Heart left ventricle (tissue), 16 donors: ENCODE data around the gene ADARB1. TPM values are rescaled to one million over a fixed set of nuclear protein-coding genes. Genes with fewer than 3 reads are reported as not detected.

Experiments used
- ATAC-seq, 4 donors: fragments of 200-7000 bp; cut with Tn5 transposase; one replicate each; pipeline ENCODE4 v1.9.1; 2020 to 2022; ENCODE audit warnings: moderate library complexity in 4 of 4, mild to moderate bottlenecking in 3 of 4, moderate number of reproducible peaks in 1 of 4
- DNase-seq, 5 donors: peaks; one replicate each; pipeline ENCODE4 v3.0.0-alpha.2; 2020
- H3K27ac ChIP-seq, 12 donors: fragments of 200-600 bp; sonication (generic) in 4 of 12; one replicate each; pipeline versions ENCODE4 v1.5.0 to v1.8.0; 2016 to 2022; ENCODE audit warnings: mild to moderate bottlenecking in 2 of 12
- H3K27me3 ChIP-seq, 9 donors: fragments of 200-600 bp; sonication (generic) in 2 of 9; one replicate each; pipeline versions ENCODE4 v1.5.1 to v1.8.0; 2016 to 2022; ENCODE audit warnings: mild to moderate bottlenecking in 3 of 9
- H3K36me3 ChIP-seq, 9 donors: fragments of 200-600 bp; sonication (generic) in 2 of 9; one replicate each; pipeline versions ENCODE4 v1.5.0 to v1.8.0; 2018 to 2022; ENCODE audit warnings: mild to moderate bottlenecking in 2 of 9
- H3K4me1 ChIP-seq, 12 donors: fragments of 200-600 bp; sonication (generic) in 4 of 12; one replicate each; pipeline versions ENCODE4 v1.5.0 to v1.8.0; 2016 to 2022; ENCODE audit warnings: mild to moderate bottlenecking in 3 of 12
- H3K4me3 ChIP-seq, 12 donors: fragments of 200-600 bp; sonication (generic) in 4 of 12; one replicate each; pipeline versions ENCODE4 v1.5.0 to v1.8.0; 2017 to 2022; ENCODE audit warnings: mild to moderate bottlenecking in 9 of 12, moderate library complexity in 4 of 12
- H3K9me3 ChIP-seq, 12 donors: fragments of 200-600 bp; sonication (generic) in 4 of 12; one replicate each; pipeline versions ENCODE4 v1.5.0 to v1.8.0; 2016 to 2022; ENCODE audit warnings: mild to moderate bottlenecking in 1 of 12
- POLR2A ChIP-seq, 2 donors: fragments of 450-650 bp; IDR thresholded peaks; one replicate each; pipeline ENCODE4 v1.6.1; 2017; ENCODE audit warnings: antibody characterized with exemption in 2 of 2, mild to moderate bottlenecking in 2 of 2, moderate library complexity in 2 of 2
- WGBS, 4 donors: extraction: QIAGEN DNeasy Blood & Tissue Kit in 2 of 4; methylation state at CpG; one replicate each; pipeline versions ENCODE4 v1.1.5 to v1.1.7; 2013 to 2018; 5-methylcytosine and 5-hydroxymethylcytosine counted together
- intact Hi-C, 10 donors: fragments of 100-400 bp; cut with DNase I; formaldehyde crosslinking; loops; one replicate each; pipeline versions ENCODE4 v1.11.1 to v1.14.2; 2022
- polyA plus RNA-seq, 2 donors: library from polyadenylated mRNA; stranded (reverse); fragments of 200-250 nt; gene quantifications; one replicate each; pipeline ENCODE4 v1.2.3, GENCODE V29; 2013
- total RNA-seq, 9 donors: library from RNA; depleted of rRNA in 2 of 9; stranded (reverse); fragments of >200 nt in 2 of 9; fragmentation: NEBNext Ultra II Directional in 3 of 9; extraction: Animal tissue kit (Norgen Biotek cat#: 25700) in 3 of 9; gene quantifications; one replicate each; pipeline versions ENCODE4 v1.1.0 to v1.2.4, GENCODE V29; 2016 to 2023
- TF ChIP-seq, protein P1 (sequence below), 12 donors: fragments of 200-600 bp; sonication (generic) in 4 of 12; IDR thresholded peaks; one replicate each; pipeline versions ENCODE4 v1.5.0 to v1.8.0; 2018 to 2022; ENCODE audit warnings: antibody characterized with exemption in 12 of 12, mild to moderate bottlenecking in 5 of 12
- donor health status: ischemic (EF 13 %, LVEDD 7.1; RV severe dilation, severe dysfunction).
- donor health status: healthy with polysubstance abuse.
- donor health status: DM: no; HTN: yes; CAD: no.
- donor health status: DM: no; HTN: no; CAD: no.
- donor health status: ischemic (EF 25% LVEDD 6.9; RV normal size, moderate dysfunction).
- donor health status: ischemic (EF 25% LVEDD 5.7; RV mildly dilated, moderate dysfunction).
- donor health status: healthy.
- donor health status: DM: yes; HTN: yes; CAD: no.
- donor health status: ischemic (EF 35%, LVEDD 5.7; RV mildly dilated, moderate dysfunction).
- donor health status: nonischemic (EF 11% LVEDD 7.7; RV severe dilation, severe dysfunction).
- donor health status: DM: yes; HTN: yes; CAD: no.
- donor health status: PGD.
- donor health status: ischemic (EF 29% LVEDD 5.4; RV normal size, mild dysfunction).
- donor health status: nonischemic (EF 23%, LVEDD 6.1; RV moderate dilation, normal function).

The ADARB1 gene
- total and polyA plus RNA-seq, 11 donors: 6.9 to 16.3 (median 12.0) TPM

DNA sequence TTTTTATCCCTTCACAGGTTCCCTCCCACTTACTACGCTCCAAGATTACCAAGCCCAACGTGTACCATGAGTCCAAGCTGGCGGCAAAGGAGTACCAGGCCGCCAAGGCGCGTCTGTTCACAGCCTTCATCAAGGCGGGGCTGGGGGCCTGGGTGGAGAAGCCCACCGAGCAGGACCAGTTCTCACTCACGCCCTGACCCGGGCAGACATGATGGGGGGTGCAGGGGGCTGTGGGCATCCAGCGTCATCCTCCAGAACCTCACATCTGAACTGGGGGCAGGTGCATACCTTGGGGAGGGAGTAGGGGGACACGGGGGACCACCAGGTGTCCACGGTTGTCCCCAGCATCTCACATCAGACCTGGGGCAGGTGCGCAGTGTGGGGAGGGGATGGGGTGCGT is 147.6 kb downstream of the ADARB1 start:
- WGBS, 4 donors: 91 to 95% (median 93%) methylated on average over 15 of the region's 15 CpGs
- peak in 2 of 4 donors; percentile 11 to 79 for ATAC-seq
- H3K36me3 ChIP-seq: peaks cover 0 to 50% (median 38%) of the 10 kb centered on the region in 9 donors

GRCh38 chr21:45223236-45224185 is 149.1 kb downstream of the ADARB1 start:
- H3K36me3 ChIP-seq: peaks cover 0 to 42% (median 37%) of the 10 kb centered on the region in 9 donors
- DNase-seq (no peak), ATAC-seq (no peak)
- H3K27ac ChIP-seq: no peak overlapping the region
- WGBS, 4 donors: 93 to 94% (median 94%) methylated on average over 31 to 36 of the region's 36 CpGs
- peaks cover 0 to 5% (median 0%) of the 10 kb centered on the region in 12 donors for H3K4me1 ChIP-seq
- H3K9me3 ChIP-seq: no peaks in the 10 kb centered on the region
- H3K27me3 ChIP-seq: no peaks in the 10 kb centered on the region
- intact Hi-C loops: no loop called here
- no peak overlapping the region for H3K4me3 ChIP-seq
- no peak for TF ChIP-seq POLR2A (IDR thresholded peaks at IDR 0.05)
- TF ChIP-seq, protein P1, sequence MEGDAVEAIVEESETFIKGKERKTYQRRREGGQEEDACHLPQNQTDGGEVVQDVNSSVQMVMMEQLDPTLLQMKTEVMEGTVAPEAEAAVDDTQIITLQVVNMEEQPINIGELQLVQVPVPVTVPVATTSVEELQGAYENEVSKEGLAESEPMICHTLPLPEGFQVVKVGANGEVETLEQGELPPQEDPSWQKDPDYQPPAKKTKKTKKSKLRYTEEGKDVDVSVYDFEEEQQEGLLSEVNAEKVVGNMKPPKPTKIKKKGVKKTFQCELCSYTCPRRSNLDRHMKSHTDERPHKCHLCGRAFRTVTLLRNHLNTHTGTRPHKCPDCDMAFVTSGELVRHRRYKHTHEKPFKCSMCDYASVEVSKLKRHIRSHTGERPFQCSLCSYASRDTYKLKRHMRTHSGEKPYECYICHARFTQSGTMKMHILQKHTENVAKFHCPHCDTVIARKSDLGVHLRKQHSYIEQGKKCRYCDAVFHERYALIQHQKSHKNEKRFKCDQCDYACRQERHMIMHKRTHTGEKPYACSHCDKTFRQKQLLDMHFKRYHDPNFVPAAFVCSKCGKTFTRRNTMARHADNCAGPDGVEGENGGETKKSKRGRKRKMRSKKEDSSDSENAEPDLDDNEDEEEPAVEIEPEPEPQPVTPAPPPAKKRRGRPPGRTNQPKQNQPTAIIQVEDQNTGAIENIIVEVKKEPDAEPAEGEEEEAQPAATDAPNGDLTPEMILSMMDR (IDR thresholded peaks at IDR 0.05): no peak

More for the DNA sequence above, 147.6 kb downstream of the ADARB1 start:
- Histone ChIP-seq H3K4me1 (no peaks in the 10 kb centered on the region), H3K9me3 (peaks cover 0 to 9% (median 4%) of the 10 kb centered on the region in 12 donors), H3K27ac (no peak overlapping the region), H3K4me3 (no peak overlapping the region), H3K27me3 (no peaks in the 10 kb centered on the region)
- no peak for TF ChIP-seq POLR2A (IDR thresholded peaks at IDR 0.05)
- TF ChIP-seq, protein P1 (IDR thresholded peaks at IDR 0.05): no peak
- intact Hi-C loops: no loop called here
- DNase-seq: no peak

DNA sequence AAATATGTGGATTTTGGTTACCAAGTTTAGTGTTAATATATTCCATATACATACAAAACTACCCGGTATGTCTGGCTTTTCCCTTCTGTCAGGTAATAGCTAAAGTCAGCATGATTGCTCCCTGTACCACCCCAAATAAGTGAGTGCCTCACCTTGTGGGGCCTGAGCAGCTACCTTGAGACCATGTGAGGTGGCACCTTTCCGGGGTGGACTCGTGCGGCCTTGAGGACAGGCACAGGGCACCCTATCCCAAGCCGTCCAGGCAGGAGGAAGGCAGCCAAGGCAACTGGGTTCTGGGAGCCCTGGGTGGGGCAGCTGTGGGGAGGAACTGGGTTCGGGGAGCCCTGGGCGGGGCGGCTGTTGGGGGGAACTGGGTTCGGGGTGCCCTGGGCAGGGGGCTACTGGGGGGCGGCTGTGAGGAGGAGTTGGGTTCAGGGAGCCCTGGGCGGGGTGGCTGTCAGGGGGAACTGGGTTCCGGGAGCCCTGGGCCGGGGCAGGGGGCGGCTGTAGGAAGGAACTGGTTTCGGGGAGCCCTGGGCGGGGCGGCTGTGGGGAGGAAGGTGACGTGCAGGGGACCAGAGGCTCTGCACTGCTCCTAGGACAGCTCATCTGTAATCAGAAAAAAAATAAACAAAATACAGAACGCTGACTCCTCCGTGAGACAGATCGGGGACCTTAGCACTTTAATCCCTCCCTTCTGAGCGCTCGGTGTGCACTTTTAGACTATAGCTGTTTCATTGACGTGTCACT is 150.0 kb downstream of the ADARB1 start:
- H3K27me3 ChIP-seq: peaks cover 0 to 4% (median 0%) of the 10 kb centered on the region in 9 donors
- peaks cover 0 to 5% (median 0%) of the 10 kb centered on the region in 12 donors for H3K4me1 ChIP-seq
- WGBS, 4 donors: 87 to 94% (median 90%) methylated on average over 23 to 24 of the region's 24 CpGs
- H3K9me3 ChIP-seq: no peaks in the 10 kb centered on the region
- intact Hi-C loops: no loop called here
- H3K27ac ChIP-seq: no peak overlapping the region
- DNase-seq (peak in 1 of 5 donors; percentile 26), ATAC-seq (peak in 1 of 4 donors; percentile 47)
- H3K36me3 ChIP-seq: peaks cover 0 to 41% (median 36%) of the 10 kb centered on the region in 9 donors
- TF ChIP-seq, protein P1 (IDR thresholded peaks at IDR 0.05): no peak
- no peak for TF ChIP-seq POLR2A (IDR thresholded peaks at IDR 0.05)
- H3K4me3 ChIP-seq: no peak overlapping the region
